Activated naive CD8-positive, alpha-beta T cell treated with anti-CD3 and anti-CD28 coated beads for 36 hours (primary cell): Measurements from ENCODE around the gene AATK. TPM values are rescaled to one million over a fixed set of nuclear protein-coding genes. Genes with fewer than 3 reads are reported as not detected.

Experiments used
- DNase-seq: peaks from one replicate; pipeline ENCODE4 v3.0.0; 2021
- H3K27ac Mint-ChIP-seq: one replicate; pipeline ENCODE4 v1.8.0; 2022; ENCODE audit warnings: mild to moderate bottlenecking, moderate library complexity, mixed read lengths
- H3K27me3 Mint-ChIP-seq: one replicate; pipeline ENCODE4 v1.8.0; 2022; ENCODE audit warnings: mild to moderate bottlenecking, mixed read lengths
- H3K36me3 Mint-ChIP-seq: one replicate; pipeline ENCODE4 v1.8.0; 2021; ENCODE audit warnings: mild to moderate bottlenecking, mixed read lengths
- H3K4me1 Mint-ChIP-seq: one replicate; pipeline ENCODE4 v1.8.0; 2021; ENCODE audit warnings: mixed read lengths
- H3K4me3 Mint-ChIP-seq: one replicate; pipeline ENCODE4 v1.8.0; 2022; ENCODE audit warnings: mild to moderate bottlenecking, moderate library complexity, mixed read lengths
- H3K9me3 Mint-ChIP-seq: one replicate; pipeline ENCODE4 v1.8.0; 2022; ENCODE audit warnings: mixed read lengths
- total RNA-seq, 2 experiments: library from RNA; stranded (reverse); gene quantifications; one replicate each; pipeline ENCODE4 v1.2.3, GENCODE V29; 2021

Gene AATK
- total RNA-seq, 2 experiments from 2014 or later: 0.21 to 0.26 TPM

GRCh38 chr17:81127133-81127455 is 38.9 kb downstream of the AATK start:
- H3K36me3 Mint-ChIP-seq: no peaks in the 10 kb centered on the region
- no peaks in the 10 kb centered on the region for H3K4me1 Mint-ChIP-seq

GRCh38 chr17:81126281-81127132 is 39.5 kb downstream of the AATK start:
- Mint-ChIP-seq H3K27ac (no peak overlapping the region), H3K4me3 (no peak overlapping the region), H3K4me1 (no peaks in the 10 kb centered on the region), H3K9me3 (no peaks in the 10 kb centered on the region), H3K27me3 (no peaks in the 10 kb centered on the region), H3K36me3 (no peaks in the 10 kb centered on the region)
- DNase-seq: no peak

More at GRCh38 chr17:81127133-81127455, 38.9 kb downstream of the AATK start:
- H3K27me3 Mint-ChIP-seq: no peaks in the 10 kb centered on the region
- H3K27ac Mint-ChIP-seq: no peak overlapping the region
- H3K4me3 Mint-ChIP-seq: no peak overlapping the region
- H3K9me3 Mint-ChIP-seq: no peaks in the 10 kb centered on the region
- no peak for DNase-seq

GRCh38 chr17:81125573-81126081 is 40.4 kb downstream of the AATK start:
- H3K27me3 Mint-ChIP-seq: no peaks in the 10 kb centered on the region
- H3K27ac Mint-ChIP-seq: no peak overlapping the region
- H3K9me3 Mint-ChIP-seq: no peaks in the 10 kb centered on the region
- no peak for DNase-seq
- no peaks in the 10 kb centered on the region for H3K4me1 Mint-ChIP-seq
- no peak overlapping the region for H3K4me3 Mint-ChIP-seq
- no peaks in the 10 kb centered on the region for H3K36me3 Mint-ChIP-seq

GRCh38 chr17:81124377-81124776 is 41.6 kb downstream of the AATK start:
- Mint-ChIP-seq H3K27me3 (no peaks in the 10 kb centered on the region), H3K36me3 (no peaks in the 10 kb centered on the region), H3K4me1 (no peaks in the 10 kb centered on the region), H3K27ac (no peak overlapping the region), H3K9me3 (no peaks in the 10 kb centered on the region), H3K4me3 (no peak overlapping the region)
- no peak for DNase-seq

DNA sequence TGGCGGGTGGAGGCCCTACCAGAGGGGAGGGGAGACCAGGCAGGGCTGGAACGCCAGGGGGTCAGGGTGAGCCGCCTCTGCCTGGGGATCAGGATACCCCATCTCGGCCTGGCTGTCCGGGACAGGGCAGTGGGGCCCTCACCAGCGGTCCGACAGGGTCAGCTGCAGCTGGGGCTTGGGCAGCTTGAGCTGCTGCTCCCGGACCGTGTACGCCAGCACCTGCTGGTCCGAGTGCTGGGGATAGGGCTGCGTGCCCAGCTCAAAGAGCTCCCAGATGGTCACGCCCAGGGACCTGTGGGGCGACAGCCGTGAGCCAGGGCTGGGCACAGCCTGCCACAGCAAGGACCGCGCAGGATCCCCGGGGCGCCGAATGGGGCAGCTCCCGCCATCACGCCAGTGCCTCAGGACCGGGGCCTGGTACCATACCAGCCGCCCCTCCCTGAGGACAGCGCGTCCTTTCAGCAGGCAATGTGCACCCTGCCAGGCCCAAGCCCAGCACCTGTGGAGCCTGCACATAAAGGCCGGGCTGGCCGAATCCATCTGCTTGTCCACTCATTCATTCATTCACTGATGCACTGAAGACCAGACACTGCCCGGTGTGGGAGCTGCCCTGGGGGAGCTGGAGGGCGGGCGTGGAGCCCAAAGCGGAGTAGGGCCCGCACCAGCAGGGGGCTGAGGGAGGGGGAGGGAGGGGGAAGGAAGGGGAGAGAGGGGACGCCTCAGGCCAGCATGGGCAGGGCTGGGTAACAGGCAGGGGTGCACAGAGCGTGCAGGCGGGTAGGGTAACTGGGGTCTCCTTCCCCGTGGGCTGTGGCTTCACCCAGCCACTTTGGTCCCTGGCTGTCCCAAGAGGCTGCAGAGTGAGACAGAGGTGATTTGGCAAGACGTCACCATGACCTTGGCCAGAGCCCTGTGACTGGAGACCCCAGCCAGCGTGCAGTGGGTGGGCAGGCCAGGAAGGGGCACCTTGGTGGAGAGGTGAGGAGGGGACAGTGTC is 42.7 kb downstream of the AATK start:
- peaks cover 2% of the 10 kb centered on the region for H3K4me1 Mint-ChIP-seq
- H3K36me3 Mint-ChIP-seq: no peaks in the 10 kb centered on the region
- H3K9me3 Mint-ChIP-seq: no peaks in the 10 kb centered on the region
- no peaks in the 10 kb centered on the region for H3K27me3 Mint-ChIP-seq
- no peak for DNase-seq
- H3K4me3 Mint-ChIP-seq: no peak overlapping the region
- H3K27ac Mint-ChIP-seq: no peak overlapping the region

- no peaks in the 10 kb centered on the region for H3K9me3 Mint-ChIP-seq
- no peaks in the 10 kb centered on the region for H3K27me3 Mint-ChIP-seq
- no peak for DNase-seq
- H3K4me3 Mint-ChIP-seq: no peak overlapping the region
- no peaks in the 10 kb centered on the region for H3K36me3 Mint-ChIP-seq
- H3K27ac Mint-ChIP-seq: no peak overlapping the region
- peaks cover 2% of the 10 kb centered on the region for H3K4me1 Mint-ChIP-seq
Measured at GRCh38 chr17:81121841-81122733, 43.9 kb downstream of the AATK start.

GRCh38 chr17:81120695-81121621 is 45.1 kb downstream of the AATK start:
- no peak for DNase-seq
- peaks cover 2% of the 10 kb centered on the region for H3K4me1 Mint-ChIP-seq
- H3K27ac Mint-ChIP-seq: no peak overlapping the region
- no peaks in the 10 kb centered on the region for H3K9me3 Mint-ChIP-seq
- no peaks in the 10 kb centered on the region for H3K36me3 Mint-ChIP-seq
- H3K4me3 Mint-ChIP-seq: no peak overlapping the region
- H3K27me3 Mint-ChIP-seq: no peaks in the 10 kb centered on the region

GRCh38 chr17:81120149-81120484 is 45.9 kb downstream of the AATK start:
- H3K4me1 Mint-ChIP-seq: peaks cover 2% of the 10 kb centered on the region
- no peaks in the 10 kb centered on the region for H3K36me3 Mint-ChIP-seq
- no peak overlapping the region for H3K27ac Mint-ChIP-seq
- no peak for DNase-seq
- H3K4me3 Mint-ChIP-seq: no peak overlapping the region
- H3K9me3 Mint-ChIP-seq: no peaks in the 10 kb centered on the region
- H3K27me3 Mint-ChIP-seq: no peaks in the 10 kb centered on the region

DNA sequence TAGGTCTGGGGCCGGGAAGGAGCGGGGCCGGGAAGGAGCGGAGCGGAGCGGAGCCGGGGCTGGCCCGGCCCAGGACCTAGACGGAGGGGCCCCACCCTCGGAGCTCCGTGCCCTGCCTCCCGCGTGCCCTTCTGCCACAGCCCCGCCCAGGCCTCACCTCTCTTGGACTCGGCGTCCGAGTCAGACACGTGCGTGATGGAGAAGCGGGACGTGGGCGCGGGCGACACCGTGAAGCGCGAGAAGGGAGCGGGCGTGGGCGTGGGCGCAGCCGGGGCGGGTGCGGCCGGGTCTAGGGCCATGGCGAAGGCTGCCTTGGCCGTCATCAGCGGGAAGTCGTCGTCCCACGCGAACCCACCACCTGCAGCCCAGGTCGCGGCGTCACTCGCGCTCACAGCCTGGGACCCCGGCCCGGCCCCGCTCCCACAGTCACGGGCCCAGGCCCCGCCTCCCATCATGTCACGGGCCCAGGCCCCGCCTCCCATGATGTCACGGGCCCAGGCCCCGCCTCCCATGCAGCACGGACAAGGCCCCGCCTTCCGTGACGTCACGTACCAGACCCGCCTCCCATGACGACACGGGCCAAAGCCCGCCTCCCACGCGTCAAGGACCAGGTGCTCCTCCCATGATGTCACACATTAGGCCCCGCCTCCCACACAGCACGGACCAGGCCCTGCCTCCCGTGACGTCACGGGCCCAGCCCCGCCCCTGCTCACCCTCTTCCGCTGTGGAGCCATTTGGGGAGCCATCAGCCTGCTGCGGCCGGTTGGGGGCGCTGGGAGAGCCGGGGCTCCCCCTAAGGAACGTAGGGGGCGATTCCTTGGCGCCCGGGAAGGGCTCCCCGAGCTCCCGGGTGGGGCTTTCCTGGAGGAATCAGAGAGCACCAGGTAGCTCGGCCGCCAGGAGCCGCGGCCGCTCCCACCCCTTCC is 46.5 kb downstream of the AATK start:
- Mint-ChIP-seq H3K27me3 (no peaks in the 10 kb centered on the region), H3K4me3 (peak overlapping the region; percentile 52), H3K36me3 (no peaks in the 10 kb centered on the region), H3K4me1 (peaks cover 2% of the 10 kb centered on the region), H3K27ac (peak overlapping the region; percentile 38), H3K9me3 (no peaks in the 10 kb centered on the region)
- DNase-seq: peak; percentile 92

DNA sequence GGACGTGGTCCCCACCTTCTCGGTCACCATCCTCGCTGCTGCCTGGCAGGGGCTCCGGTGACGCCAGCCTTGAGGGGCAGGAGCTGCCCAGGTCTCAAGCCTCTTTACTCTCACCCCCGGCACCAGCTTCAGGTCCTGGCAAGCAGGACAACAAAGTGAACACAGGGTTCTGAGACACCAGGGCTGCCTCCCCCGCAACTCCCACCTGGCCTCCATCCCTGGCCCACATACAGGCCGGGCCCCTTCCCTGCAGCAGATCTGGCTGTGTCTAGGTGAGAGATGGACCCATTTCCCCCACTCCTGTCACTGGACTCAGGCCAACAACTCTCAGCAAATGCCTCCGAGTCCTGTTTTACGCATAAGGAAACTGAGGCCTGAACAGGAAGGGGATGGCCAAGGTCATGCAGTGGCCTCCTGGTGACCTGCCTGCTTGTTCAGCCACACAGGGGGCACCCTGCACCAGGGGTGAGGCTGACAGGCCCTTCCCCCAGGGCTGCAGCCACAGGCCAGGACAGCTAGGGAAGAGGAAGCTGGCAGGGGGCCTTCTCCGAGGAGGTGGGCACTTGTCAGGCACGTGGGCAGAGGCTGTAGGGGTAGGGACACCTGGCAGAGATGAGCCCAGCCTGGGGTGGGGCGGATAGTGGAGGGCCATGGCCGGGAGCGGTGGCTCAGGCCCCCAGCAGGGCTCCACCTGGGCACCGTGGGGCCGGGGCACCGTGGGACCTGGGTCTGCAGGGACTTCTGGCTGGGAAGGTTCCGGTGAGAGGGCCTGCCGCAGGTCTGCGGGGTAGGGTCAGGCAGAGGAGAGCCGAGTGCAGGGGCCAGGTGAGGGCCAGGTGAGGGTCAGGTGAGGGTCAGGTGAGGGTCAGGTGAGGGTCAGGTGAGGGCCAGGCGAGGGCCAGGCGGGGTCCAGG is 47.5 kb downstream of the AATK start:
- Mint-ChIP-seq H3K27ac (peak overlapping the region; percentile 38), H3K9me3 (no peaks in the 10 kb centered on the region), H3K27me3 (no peaks in the 10 kb centered on the region), H3K4me3 (peak overlapping the region; percentile 64), H3K36me3 (no peaks in the 10 kb centered on the region), H3K4me1 (peaks cover 2% of the 10 kb centered on the region)
- no peak for DNase-seq

- Mint-ChIP-seq H3K27ac (no peak overlapping the region), H3K4me1 (peaks cover 2% of the 10 kb centered on the region), H3K27me3 (no peaks in the 10 kb centered on the region), H3K9me3 (no peaks in the 10 kb centered on the region), H3K4me3 (no peak overlapping the region), H3K36me3 (no peaks in the 10 kb centered on the region)
- DNase-seq: no peak
Measured at GRCh38 chr17:81117672-81118198, 48.3 kb downstream of the AATK start.

DNA sequence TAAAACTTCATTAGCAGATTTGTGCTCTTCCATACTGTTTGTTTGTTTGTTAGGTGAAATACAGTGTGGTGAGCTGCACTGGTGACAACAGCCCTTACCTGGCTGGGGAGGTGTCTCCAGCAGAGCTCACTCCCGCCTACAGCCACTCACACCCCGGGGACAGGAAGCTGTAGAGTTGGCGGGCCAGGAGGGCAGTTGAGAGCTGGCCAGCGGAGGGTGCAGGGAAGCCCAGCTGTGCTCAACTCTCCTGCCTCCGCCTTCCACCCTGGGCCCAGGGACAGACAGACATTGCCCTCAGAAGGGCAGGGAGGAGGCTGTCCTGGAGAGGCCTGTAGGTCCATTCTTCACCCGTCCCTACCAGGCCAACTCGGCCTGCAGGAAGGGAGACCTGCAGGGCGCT is 49.3 kb downstream of the AATK start:
- Mint-ChIP-seq H3K9me3 (no peaks in the 10 kb centered on the region), H3K4me1 (peaks cover 2% of the 10 kb centered on the region), H3K36me3 (no peaks in the 10 kb centered on the region), H3K27me3 (no peaks in the 10 kb centered on the region), H3K4me3 (no peak overlapping the region), H3K27ac (no peak overlapping the region)
- DNase-seq: no peak
